Kidney epithelial cell (primary cell): ENCODE data around the gene STX17. TPM values are rescaled to one million over a fixed set of nuclear protein-coding genes. Genes with fewer than 3 reads are reported as not detected.
"Not testable (repeated sequence)": the region's sequence is repeated elsewhere in the genome, so short reads cannot be mapped to it uniquely, and the experiment has no call there.

ENCODE experiments used
- DNase-seq: peaks from one replicate; pipeline ENCODE4 v3.0.0-alpha.2; 2010; ENCODE audit warnings: low read depth
- H3K27me3 ChIP-seq: 2 replicates; pipeline ENCODE4 v1.6.0; 2011; ENCODE audit warnings: low read length; ENCODE audit not compliant: control insufficient read depth, insufficient read depth
- H3K36me3 ChIP-seq: 2 replicates; pipeline ENCODE4 v1.5.1; 2011; ENCODE audit warnings: low read length; ENCODE audit not compliant: control insufficient read depth, insufficient read depth
- H3K4me3 ChIP-seq: 2 replicates; pipeline ENCODE4 v1.5.1; 2011; ENCODE audit warnings: low read depth, mild to moderate bottlenecking, control low read depth, low read length
- CTCF ChIP-seq: IDR thresholded peaks from 2 replicates; pipeline ENCODE4 v1.5.1; 2011; ENCODE audit warnings: mild to moderate bottlenecking, moderate library complexity, low read length, control low read depth, inconsistent platforms; ENCODE audit not compliant: insufficient read depth, poor library complexity, severe bottlenecking
- total RNA-seq: library from RNA; depleted of rRNA; stranded (reverse); fragments of >200 nt; gene quantifications from 2 replicates; pipeline ENCODE4 v1.2.3, GENCODE V29; 2015

Gene STX17
- 18.6 and 22.7 TPM in 2 replicates for total RNA-seq

- Histone ChIP-seq H3K36me3 (no peaks in the 10 kb centered on the region), H3K27me3 (no peaks in the 10 kb centered on the region), H3K4me3 (peak within 1 kb of the TSS; percentile 76)
- no peak for TF ChIP-seq CTCF
- DNase-seq, result peak; percentile 29
These were observed at the start of gene STX17 for GRCh38 chr9:99906403-99907207. Gene STX17 (plus strand): TSS chr9:99906654. CDS start chr9:99915240, 8,586 bp downstream.

- DNase-seq, H3K4me3 ChIP-seq, H3K36me3 ChIP-seq: not testable (repeated sequence)
These were observed 48.9 kb upstream of the STX17 start for GRCh38 chr9:99857576-99857975.

GRCh38 chr9:99858087-99858486 is 48.4 kb upstream of the STX17 start:
- Histone ChIP-seq H3K36me3 (no peaks in the 10 kb centered on the region), H3K4me3 (no peak overlapping the region), H3K27me3 (no peaks in the 10 kb centered on the region)
- DNase-seq, result no peak
- TF ChIP-seq CTCF, result no peak

More at GRCh38 chr9:99857576-99857975, 48.9 kb upstream of the STX17 start:
- not testable (repeated sequence) for H3K27me3 ChIP-seq

GRCh38 chr9:99859243-99859980 is 47.0 kb upstream of the STX17 start:
- Histone ChIP-seq H3K36me3 (no peaks in the 10 kb centered on the region), H3K4me3 (no peak overlapping the region), H3K27me3 (no peaks in the 10 kb centered on the region)
- no peak for TF ChIP-seq CTCF
- no peak for DNase-seq

- DNase-seq, result no peak
- H3K4me3 ChIP-seq, result no peak overlapping the region
- no peaks in the 10 kb centered on the region for H3K36me3 ChIP-seq
- H3K27me3 ChIP-seq, result no peaks in the 10 kb centered on the region
- no peak for TF ChIP-seq CTCF
These were observed 46.2 kb upstream of the STX17 start for GRCh38 chr9:99860266-99860665.

- DNase-seq, result no peak
- no peak overlapping the region for H3K4me3 ChIP-seq
- H3K36me3 ChIP-seq, result no peaks in the 10 kb centered on the region
- TF ChIP-seq CTCF, result no peak
- no peaks in the 10 kb centered on the region for H3K27me3 ChIP-seq
These were observed 42.5 kb upstream of the STX17 start for GRCh38 chr9:99863955-99864354.
